GM12874 (cell line): ENCODE measurements around the gene IL33.
A peak's percentile ranks its signal among the peaks of the same experiment; 100 is the strongest.

ENCODE experiments used
- TF ChIP-seq, protein P1 (sequence below): IDR thresholded peaks from 2 replicates; pipeline ENCODE4 v1.5.1; 2011; ENCODE audit warnings: low read depth, mild to moderate bottlenecking, control low read depth, low read length, moderate library complexity; ENCODE audit not compliant: insufficient read depth

Gene IL33

DNA sequence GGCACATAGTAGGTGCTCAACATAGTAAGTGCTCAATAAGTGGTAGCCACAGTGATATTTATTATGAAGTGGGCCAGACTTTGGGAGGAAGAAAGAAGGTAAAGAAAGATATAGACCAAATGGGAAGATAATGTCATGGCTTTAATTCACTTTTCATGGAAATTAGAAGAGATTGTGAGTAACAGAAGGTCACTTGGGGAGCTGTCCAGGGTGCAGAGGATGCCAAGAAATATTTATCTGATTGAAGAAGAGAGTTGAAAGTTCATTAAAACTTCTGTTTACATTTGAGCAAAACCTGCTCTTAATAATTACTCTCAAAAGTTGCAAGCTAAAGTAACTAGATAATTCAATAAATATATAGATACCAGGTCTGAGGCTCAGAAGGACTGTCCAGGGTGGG, 28.3 kb upstream of the IL33 start:
- TF ChIP-seq, protein P1, sequence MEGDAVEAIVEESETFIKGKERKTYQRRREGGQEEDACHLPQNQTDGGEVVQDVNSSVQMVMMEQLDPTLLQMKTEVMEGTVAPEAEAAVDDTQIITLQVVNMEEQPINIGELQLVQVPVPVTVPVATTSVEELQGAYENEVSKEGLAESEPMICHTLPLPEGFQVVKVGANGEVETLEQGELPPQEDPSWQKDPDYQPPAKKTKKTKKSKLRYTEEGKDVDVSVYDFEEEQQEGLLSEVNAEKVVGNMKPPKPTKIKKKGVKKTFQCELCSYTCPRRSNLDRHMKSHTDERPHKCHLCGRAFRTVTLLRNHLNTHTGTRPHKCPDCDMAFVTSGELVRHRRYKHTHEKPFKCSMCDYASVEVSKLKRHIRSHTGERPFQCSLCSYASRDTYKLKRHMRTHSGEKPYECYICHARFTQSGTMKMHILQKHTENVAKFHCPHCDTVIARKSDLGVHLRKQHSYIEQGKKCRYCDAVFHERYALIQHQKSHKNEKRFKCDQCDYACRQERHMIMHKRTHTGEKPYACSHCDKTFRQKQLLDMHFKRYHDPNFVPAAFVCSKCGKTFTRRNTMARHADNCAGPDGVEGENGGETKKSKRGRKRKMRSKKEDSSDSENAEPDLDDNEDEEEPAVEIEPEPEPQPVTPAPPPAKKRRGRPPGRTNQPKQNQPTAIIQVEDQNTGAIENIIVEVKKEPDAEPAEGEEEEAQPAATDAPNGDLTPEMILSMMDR: no peak

DNA sequence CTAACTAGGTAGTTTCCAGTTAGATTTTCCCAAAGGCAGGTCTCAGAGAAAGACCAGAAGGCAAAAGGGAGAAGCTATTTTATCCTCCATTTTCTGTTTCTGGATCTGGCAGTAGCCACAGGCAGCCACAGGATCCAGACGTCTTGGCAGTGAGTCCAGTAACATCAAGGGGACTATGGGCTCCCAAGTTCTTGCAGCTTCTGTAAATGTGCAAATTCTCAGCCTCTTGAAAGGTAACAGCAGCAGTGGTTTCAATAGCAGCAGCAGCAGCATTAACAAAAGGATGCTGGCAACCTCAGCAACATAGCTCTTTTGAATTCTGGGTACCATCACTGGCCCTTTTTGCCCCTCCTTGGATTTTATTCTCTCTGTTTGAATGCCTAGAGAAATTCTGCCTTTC, 27.1 kb upstream of the IL33 start:
- TF ChIP-seq, protein P1: no peak

DNA sequence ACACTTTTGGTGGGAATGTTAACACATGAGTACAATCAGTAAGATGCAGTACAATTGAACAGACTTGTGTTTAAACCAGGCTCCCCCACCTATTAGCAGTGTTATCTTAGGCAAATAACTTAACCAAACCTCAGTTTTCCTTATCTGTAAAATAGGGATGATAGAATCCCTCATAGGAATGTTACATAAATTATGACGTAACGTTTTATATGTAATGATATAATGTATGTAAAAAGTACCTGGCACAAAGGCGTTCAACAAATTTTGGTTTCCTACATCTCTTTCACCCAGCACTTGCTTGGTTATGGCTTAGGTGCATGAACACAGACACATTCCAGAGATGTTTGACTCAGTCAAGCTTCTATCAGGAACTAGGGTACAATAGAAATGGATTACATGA, 26.7 kb upstream of the IL33 start:
- TF ChIP-seq, protein P1: no peak

DNA sequence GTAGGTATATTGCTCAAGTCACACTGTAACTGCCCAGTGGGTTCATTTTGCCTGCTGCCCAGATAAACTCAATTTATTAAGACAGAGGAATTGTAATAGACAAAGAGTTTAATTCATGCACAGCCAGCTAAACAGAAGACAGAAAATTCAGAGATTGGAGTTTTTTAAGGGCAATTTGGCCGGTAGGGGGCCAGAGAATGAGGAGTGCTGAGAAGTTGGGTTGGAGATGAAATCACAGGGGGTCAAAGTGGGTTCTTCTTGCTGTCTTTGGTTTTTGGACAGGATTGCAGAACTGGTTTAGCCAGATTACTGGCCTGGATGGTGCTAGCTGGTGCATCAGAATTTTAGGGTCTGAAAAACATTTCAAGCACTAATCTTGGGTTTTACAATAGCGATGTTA, 20.7 kb upstream of the IL33 start:
- TF ChIP-seq, protein P1: peak; percentile 55

DNA sequence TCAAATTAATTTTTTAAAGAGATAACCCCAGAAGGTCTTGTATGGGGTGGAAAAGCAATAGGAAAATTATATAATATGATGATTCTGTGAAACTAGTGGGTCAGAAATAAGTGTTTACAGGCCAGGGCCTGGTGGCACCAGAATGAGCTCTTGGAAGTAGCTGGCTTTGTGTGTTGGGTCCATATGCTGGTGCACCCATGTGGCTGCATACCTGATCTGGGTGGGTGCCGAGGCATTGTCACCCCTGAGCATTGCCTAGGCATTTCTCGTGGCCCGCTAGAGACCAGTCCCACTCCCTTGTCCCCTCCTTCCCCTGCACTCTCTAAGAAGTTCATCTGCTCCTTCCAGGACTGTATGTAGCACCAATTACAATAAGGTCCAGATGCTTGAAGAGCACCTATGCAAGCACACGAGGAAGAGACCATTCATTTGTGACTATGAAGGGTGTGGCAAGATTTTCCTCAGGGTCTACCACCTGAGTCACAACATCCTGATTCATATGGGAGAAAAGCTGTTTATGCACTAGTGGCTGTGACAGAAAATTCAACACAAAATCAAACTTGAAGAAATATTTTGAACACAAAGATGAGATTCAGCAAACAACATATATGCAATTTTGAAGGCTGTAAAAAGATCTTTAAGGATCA, 19.8 kb upstream of the IL33 start:
- TF ChIP-seq, protein P1: no peak

DNA sequence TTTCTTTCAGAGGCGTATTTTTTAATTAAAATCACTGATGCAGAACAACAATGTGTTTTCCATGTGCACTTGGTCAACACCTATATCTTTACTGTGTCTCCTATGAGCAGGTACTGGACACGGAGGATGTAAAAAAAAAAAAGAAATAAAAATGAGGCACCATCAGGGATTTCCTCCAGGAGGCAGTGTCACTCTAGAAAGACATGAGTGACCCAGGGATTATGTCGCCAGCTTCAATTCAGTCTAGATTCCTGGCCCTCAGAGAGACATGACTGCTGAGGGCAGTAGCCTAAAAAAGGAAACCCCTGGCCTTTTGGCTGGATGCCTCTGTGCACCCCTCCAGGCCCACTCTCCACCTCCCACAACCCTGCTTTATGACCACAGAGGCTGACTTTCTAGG, 18.3 kb upstream of the IL33 start:
- TF ChIP-seq, protein P1: 0 out of 2 replicates have a peak, but pooled peaks have one; percentile 9

DNA sequence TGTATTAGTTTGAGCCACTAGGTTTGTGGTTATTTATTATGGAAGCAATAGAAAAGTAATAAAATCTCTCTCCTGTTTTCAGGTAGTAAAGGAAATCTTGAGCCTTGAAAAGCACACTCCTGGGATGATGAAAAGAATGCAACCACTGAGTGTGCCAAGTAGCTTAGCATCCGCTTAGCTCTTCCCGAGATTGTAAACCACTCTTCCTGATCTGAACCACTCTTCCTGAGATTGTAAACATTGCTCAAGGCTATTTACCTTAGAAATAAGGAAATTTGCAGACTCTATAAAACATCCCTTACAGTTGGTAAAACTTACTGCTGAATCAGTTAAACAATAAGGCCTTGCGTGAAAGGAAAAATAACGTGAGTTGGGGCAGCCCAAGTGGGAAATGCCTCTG, 17.4 kb upstream of the IL33 start:
- TF ChIP-seq, protein P1: no peak
